CD4-positive, alpha-beta T cell treated with Interferon alpha-2 for 1 hour (primary cell): Measurements from ENCODE around the gene PLEKHA5.
"Not testable (repeated sequence)": the region's sequence is repeated elsewhere in the genome, so short reads cannot be mapped to it uniquely, and the experiment has no call there.

ENCODE experiments used
- DNase-seq, 2 donors: peaks; one replicate each; pipeline ENCODE4 v3.0.0-alpha.2; 2020 to 2022

PLEKHA5 gene

DNA sequence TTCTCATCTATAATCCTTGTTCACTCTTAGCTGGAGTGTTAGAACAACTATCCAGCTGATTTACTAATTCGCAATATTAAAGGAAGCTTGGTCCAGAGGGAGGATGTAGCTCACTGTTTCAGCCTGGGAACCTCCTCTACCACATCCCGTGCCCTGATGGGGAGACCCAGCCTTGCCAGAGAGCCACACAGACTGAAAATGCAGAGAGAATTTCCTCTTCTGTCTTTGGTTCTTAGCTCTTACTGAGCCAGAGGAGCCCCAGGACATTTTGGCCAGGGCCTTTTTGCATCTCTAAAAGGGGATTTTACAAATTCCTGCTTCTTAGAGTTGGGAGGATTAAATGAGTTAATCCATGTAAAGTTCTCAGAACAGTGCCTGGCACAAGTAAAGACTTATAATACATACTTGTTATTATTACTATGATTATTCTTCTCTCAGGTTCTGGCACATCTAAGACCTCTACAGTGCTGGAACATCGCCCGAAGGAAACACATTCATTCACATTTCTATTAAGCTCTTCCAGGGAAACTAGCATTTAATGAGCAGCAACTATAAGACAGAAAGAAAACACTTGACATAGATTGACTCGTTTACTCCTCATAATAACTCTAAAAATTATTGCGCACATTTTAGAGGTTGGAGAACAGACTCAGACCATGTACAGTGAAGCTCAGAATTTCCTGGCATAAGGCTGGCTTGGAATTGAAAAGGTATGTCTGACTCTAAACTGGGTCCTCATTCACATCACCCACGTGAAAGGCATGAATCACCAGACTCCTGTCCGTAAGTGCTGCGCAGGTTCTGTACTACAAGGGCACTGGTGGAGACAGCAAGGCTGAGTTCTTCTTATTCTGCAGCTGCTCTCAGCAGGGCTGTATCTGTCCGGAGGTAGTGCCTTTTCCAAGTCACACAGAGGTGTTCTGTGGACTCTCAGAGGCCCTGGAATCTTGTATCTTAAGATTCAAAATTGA is 282.0 kb downstream of the PLEKHA5 start:
- no peak for DNase-seq

DNA sequence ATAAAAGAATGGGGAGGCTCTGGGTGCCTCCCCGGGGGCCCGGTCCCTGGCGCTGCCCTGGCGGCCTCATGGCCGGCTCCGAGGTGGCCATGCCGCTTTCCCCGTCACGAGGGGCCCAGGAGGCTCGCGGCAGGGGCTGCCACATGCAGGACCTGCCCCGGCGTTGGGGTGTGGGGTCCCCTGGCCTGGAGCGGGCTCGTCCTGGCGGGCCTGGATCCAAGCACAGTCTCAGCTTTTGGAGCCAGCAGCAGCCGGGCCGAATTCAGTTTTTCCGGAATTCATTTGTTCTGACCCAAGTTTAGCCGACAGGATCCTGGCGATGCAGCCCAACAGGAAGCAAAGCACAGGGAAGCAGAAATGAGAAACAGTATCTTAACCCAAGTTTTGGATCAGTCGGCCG is 283.3 kb downstream of the PLEKHA5 start:
- DNase-seq, result no peak

DNA sequence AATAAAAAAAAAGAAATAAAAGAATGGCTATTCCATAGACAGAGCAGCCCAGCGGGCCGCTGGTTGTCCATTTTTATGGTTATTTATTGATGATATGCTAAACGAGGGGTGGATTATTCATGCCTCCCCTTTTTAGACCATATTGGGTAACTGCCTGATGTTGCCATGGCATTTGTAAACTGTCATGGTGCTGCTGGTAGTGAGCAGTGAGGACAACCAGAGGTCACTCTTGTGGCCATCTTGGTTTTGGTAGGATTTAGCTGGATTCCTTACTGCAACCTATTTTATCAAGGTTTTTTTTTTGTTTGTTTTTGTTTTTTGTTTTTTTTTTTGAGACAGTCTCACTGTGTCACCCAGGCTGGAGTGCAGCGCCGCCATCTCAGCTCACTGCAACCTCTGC is 284.0 kb downstream of the PLEKHA5 start:
- not testable (repeated sequence) for DNase-seq

DNA sequence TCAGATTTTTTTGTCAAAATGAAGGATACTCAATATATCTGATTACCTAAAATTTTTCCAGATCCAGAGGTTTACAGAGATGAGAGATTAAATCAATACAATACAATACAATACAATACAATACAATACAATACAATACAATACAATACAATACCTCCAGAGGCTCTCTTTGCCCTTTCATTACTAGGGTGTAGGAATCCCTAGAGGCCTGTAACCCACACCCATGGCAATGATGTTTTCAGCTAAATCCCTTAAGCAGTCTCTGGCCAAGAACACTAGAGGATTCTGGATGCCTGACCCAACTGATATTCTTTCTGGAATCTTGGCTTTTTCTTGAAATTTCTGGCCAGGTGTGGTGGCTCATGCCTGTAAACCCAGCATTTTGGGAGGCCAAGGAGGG is 286.0 kb downstream of the PLEKHA5 start:
- DNase-seq, result no peak

DNA sequence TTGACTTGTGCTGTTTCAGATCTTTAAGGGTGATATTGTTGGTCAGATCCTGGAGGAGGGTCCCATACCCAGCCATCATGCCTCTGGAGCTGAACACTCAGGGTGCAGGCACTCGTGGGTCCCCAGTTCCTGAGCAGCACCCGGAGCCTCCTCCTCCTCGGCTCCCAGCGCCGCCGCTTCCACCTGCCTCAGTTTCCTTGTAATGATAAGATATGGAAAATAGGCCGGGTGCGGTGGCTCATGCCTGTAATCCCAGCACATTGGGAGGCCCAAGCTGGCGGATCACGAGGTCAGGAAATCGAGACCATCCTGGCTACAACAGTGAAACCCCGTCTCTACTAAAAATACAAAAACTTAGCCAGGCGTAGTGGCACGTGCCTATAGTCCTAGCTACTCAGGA is 289.6 kb downstream of the PLEKHA5 start:
- DNase-seq, result no peak

DNA sequence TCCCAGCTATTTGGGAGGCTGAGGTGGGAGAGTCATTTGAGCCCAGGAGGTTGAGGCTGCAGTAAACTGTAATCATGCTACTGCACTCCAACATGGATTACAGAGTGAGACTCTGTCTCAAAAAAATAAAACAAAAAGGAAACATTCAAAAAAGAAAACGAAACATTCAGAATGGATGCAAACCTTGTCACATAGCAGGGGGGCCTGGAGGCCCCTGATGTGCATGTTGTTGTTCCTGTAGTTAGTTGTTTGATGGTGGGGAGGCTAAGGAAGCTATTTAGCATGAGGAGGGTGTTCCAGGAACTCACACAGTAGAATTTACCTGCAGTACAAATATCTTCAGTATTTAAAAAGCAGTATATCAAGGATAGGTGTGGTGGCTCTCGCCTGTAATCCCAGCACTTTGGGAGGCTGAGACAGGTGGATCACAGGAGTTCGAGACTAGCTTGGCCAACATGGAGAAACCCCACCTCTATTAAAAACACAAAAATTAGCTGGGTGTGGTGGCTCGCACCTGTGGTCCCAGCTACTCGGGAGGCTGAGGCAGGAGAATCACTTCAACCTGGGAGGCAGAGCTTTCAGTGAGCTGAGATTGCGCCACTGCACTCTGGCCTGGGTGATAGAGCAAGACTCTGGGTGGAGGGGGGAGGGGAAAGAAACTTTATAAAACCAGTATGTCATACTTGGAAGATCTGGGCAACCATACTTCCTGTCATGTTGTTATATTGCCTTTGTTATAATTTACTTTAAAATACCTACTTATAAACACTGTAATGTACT is 292.2 kb downstream of the PLEKHA5 start:
- DNase-seq, result no peak

DNA sequence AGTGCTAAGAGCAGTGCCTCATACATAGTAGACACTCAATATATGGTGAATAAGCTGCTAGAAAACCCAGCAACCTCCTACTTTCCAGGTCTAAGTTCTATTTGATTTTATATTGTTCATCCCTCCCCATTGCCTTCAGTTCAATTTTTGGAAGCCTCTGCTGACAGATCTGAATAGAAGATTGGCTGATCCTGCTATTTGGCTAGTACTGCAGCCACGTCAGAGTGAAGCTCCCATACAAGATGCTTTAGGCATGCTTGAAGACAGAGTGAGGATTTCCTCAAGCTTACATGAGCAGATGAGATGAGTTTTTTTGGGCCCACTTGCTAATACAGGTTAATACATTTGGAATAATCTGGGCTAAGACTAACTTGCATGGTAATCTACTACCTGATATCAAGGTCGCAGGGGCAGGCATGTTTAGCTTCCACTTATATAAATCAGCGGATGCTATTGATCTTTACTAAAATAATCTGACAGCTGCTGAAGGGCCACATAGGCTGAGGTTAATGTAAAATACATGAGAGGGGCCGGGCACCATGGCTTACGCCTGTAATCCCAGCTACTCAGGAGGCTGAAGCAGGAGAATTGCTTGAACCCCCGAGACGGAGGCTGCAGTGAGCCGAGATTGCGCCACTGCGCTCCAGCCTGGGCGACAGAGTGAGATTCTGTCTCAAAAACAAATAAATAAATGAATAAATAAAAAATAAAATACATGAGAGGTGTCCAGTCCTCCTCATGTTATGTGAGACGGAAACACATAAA is 293.8 kb downstream of the PLEKHA5 start:
- DNase-seq, result no peak
